Heart left ventricle (tissue), 16 donors: Measurements from ENCODE around the gene DSCAM. TPM values are rescaled to one million over a fixed set of nuclear protein-coding genes. Genes with fewer than 3 reads are reported as not detected.

Experiments
- ATAC-seq, 4 donors: fragments of 200-7000 bp; cut with Tn5 transposase; one replicate each; pipeline ENCODE4 v1.9.1; 2020 to 2022; ENCODE audit warnings: moderate library complexity in 4 of 4, mild to moderate bottlenecking in 3 of 4, moderate number of reproducible peaks in 1 of 4
- DNase-seq, 5 donors: peaks; one replicate each; pipeline ENCODE4 v3.0.0-alpha.2; 2020
- H3K27ac ChIP-seq, 12 donors: fragments of 200-600 bp; sonication (generic) in 4 of 12; one replicate each; pipeline versions ENCODE4 v1.5.0 to v1.8.0; 2016 to 2022; ENCODE audit warnings: mild to moderate bottlenecking in 2 of 12
- H3K27me3 ChIP-seq, 9 donors: fragments of 200-600 bp; sonication (generic) in 2 of 9; one replicate each; pipeline versions ENCODE4 v1.5.1 to v1.8.0; 2016 to 2022; ENCODE audit warnings: mild to moderate bottlenecking in 3 of 9
- H3K36me3 ChIP-seq, 9 donors: fragments of 200-600 bp; sonication (generic) in 2 of 9; one replicate each; pipeline versions ENCODE4 v1.5.0 to v1.8.0; 2018 to 2022; ENCODE audit warnings: mild to moderate bottlenecking in 2 of 9
- H3K4me1 ChIP-seq, 12 donors: fragments of 200-600 bp; sonication (generic) in 4 of 12; one replicate each; pipeline versions ENCODE4 v1.5.0 to v1.8.0; 2016 to 2022; ENCODE audit warnings: mild to moderate bottlenecking in 3 of 12
- H3K4me3 ChIP-seq, 12 donors: fragments of 200-600 bp; sonication (generic) in 4 of 12; one replicate each; pipeline versions ENCODE4 v1.5.0 to v1.8.0; 2017 to 2022; ENCODE audit warnings: mild to moderate bottlenecking in 9 of 12, moderate library complexity in 4 of 12
- H3K9me3 ChIP-seq, 12 donors: fragments of 200-600 bp; sonication (generic) in 4 of 12; one replicate each; pipeline versions ENCODE4 v1.5.0 to v1.8.0; 2016 to 2022; ENCODE audit warnings: mild to moderate bottlenecking in 1 of 12
- POLR2A ChIP-seq, 2 donors: fragments of 450-650 bp; IDR thresholded peaks; one replicate each; pipeline ENCODE4 v1.6.1; 2017; ENCODE audit warnings: antibody characterized with exemption in 2 of 2, mild to moderate bottlenecking in 2 of 2, moderate library complexity in 2 of 2
- WGBS, 4 donors: extraction: QIAGEN DNeasy Blood & Tissue Kit in 2 of 4; methylation state at CpG; one replicate each; pipeline versions ENCODE4 v1.1.5 to v1.1.7; 2013 to 2018; 5-methylcytosine and 5-hydroxymethylcytosine counted together
- intact Hi-C, 10 donors: fragments of 100-400 bp; cut with DNase I; formaldehyde crosslinking; loops; one replicate each; pipeline versions ENCODE4 v1.11.1 to v1.14.2; 2022
- polyA plus RNA-seq, 2 donors: library from polyadenylated mRNA; stranded (reverse); fragments of 200-250 nt; gene quantifications; one replicate each; pipeline ENCODE4 v1.2.3, GENCODE V29; 2013
- total RNA-seq, 9 donors: library from RNA; depleted of rRNA in 2 of 9; stranded (reverse); fragments of >200 nt in 2 of 9; fragmentation: NEBNext Ultra II Directional in 3 of 9; extraction: Animal tissue kit (Norgen Biotek cat#: 25700) in 3 of 9; gene quantifications; one replicate each; pipeline versions ENCODE4 v1.1.0 to v1.2.4, GENCODE V29; 2016 to 2023
- TF ChIP-seq, protein P1 (sequence below), 12 donors: fragments of 200-600 bp; sonication (generic) in 4 of 12; IDR thresholded peaks; one replicate each; pipeline versions ENCODE4 v1.5.0 to v1.8.0; 2018 to 2022; ENCODE audit warnings: antibody characterized with exemption in 12 of 12, mild to moderate bottlenecking in 5 of 12
- donor health status: ischemic (EF 13 %, LVEDD 7.1; RV severe dilation, severe dysfunction).
- donor health status: healthy with polysubstance abuse.
- donor health status: DM: no; HTN: yes; CAD: no.
- donor health status: DM: no; HTN: no; CAD: no.
- donor health status: ischemic (EF 25% LVEDD 6.9; RV normal size, moderate dysfunction).
- donor health status: ischemic (EF 25% LVEDD 5.7; RV mildly dilated, moderate dysfunction).
- donor health status: healthy.
- donor health status: DM: yes; HTN: yes; CAD: no.
- donor health status: ischemic (EF 35%, LVEDD 5.7; RV mildly dilated, moderate dysfunction).
- donor health status: nonischemic (EF 11% LVEDD 7.7; RV severe dilation, severe dysfunction).
- donor health status: DM: yes; HTN: yes; CAD: no.
- donor health status: PGD.
- donor health status: ischemic (EF 29% LVEDD 5.4; RV normal size, mild dysfunction).
- donor health status: nonischemic (EF 23%, LVEDD 6.1; RV moderate dilation, normal function).

The DSCAM gene
- total and polyA plus RNA-seq, 11 donors: 0.03 TPM; not detected in 10

DNA sequence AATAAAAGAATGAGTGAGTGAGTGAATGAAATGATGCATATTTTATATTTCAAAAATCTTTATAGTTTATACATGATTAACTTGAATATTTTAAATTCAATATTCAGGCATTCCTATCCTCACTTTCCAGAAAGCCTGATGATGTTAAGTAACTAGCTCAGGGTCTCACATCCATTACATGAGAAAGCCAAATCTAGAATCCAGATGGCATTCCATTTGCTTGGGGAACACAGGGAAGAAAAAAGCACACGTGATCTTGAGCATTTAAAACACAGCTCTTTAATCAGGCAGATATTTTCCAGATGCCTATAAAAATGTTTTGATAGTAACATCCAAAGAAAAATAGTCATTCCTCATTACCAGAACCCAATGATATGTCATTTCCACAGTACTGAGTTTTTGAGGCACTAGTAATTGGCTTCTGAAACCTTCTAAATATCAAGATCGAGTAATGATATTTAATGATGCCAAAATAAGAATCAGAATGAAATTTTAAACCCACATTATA, 291.9 kb downstream of the DSCAM start:
- 63 to 75% (median 71%) methylated on average over 2 of the region's 2 CpGs for WGBS, 4 donors

DNA sequence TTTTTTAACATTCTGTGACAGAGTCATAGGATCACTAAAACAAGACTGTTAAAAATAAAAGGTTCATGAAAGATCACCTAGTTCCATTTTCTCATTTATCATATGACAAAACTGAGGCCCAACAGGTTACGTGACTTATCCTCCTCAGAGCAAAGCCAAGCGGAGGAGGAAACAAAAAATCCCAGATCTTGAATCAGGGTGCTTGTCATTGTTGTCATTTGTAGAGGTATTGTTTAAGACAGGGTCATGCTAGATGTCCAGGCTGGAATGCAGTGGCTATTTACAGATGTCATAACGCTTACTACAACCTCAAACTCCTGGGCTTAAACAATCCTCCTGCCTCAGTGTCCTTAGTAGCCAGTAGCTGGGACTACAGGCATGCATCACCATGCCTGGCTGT, 293.2 kb downstream of the DSCAM start:
- TF ChIP-seq POLR2A (IDR thresholded peaks at IDR 0.05): no peak
- TF ChIP-seq, protein P1, sequence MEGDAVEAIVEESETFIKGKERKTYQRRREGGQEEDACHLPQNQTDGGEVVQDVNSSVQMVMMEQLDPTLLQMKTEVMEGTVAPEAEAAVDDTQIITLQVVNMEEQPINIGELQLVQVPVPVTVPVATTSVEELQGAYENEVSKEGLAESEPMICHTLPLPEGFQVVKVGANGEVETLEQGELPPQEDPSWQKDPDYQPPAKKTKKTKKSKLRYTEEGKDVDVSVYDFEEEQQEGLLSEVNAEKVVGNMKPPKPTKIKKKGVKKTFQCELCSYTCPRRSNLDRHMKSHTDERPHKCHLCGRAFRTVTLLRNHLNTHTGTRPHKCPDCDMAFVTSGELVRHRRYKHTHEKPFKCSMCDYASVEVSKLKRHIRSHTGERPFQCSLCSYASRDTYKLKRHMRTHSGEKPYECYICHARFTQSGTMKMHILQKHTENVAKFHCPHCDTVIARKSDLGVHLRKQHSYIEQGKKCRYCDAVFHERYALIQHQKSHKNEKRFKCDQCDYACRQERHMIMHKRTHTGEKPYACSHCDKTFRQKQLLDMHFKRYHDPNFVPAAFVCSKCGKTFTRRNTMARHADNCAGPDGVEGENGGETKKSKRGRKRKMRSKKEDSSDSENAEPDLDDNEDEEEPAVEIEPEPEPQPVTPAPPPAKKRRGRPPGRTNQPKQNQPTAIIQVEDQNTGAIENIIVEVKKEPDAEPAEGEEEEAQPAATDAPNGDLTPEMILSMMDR (IDR thresholded peaks at IDR 0.05): no peak
- Histone ChIP-seq H3K9me3 (no peaks in the 10 kb centered on the region), H3K4me1 (no peaks in the 10 kb centered on the region)

More for the DNA sequence above, 291.9 kb downstream of the DSCAM start:
- no peak for TF ChIP-seq POLR2A (IDR thresholded peaks at IDR 0.05)
- TF ChIP-seq, protein P1 (IDR thresholded peaks at IDR 0.05): no peak
- intact Hi-C loops: loop anchor here in 1 of 10 donors (10.0 kb wide), 1 partner anchor 60 kb away; no protein-coding TSS in a partner anchor
- H3K9me3 ChIP-seq: no peaks in the 10 kb centered on the region
- H3K27ac ChIP-seq: no peak overlapping the region
- no peak overlapping the region for H3K4me3 ChIP-seq
- no peaks in the 10 kb centered on the region for H3K27me3 ChIP-seq
- H3K4me1 ChIP-seq: no peaks in the 10 kb centered on the region
- ATAC-seq: no peak
- no peaks in the 10 kb centered on the region for H3K36me3 ChIP-seq
- DNase-seq: no peak

DNA sequence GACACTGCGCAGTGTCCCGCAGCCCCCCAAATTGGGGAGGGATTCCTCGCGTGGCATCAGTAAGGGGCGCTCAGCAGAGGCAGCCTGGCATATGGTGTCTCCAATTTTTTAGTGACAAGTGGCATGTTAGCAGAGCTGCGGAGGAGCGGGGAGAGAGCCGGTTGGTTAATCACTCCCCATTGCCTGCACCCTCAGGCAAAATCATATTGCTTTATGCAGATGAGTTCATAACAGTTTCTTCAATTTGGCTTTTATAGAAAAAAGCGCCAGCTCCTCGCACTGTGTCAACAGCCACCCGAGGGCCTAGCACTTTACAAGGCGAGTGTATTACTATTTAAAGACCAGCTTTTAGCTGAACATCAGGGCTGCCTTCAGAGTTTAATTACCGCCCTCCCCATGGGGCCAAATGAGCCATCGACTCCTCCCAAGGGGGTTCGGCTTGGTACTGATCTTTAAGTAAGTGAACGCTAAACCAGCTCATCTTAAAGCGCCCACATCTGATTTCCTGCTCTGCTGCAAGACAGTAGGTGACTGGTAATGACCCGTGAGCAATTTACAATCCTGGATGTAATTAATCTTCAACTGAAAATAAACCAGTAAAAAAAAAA, 298.9 kb downstream of the DSCAM start:
- no peaks in the 10 kb centered on the region for H3K36me3 ChIP-seq
- H3K27me3 ChIP-seq: no peaks in the 10 kb centered on the region
- H3K4me1 ChIP-seq: no peaks in the 10 kb centered on the region
- H3K9me3 ChIP-seq: peaks cover 0 to 18% (median 3%) of the 10 kb centered on the region in 12 donors
- H3K4me3 ChIP-seq: no peak overlapping the region
- no peak for DNase-seq
- 72 to 81% (median 74%) methylated on average over 18 of the region's 18 CpGs for WGBS, 4 donors
- ATAC-seq: no peak
- intact Hi-C loops: no loop called here
- TF ChIP-seq POLR2A (IDR thresholded peaks at IDR 0.05): no peak
- TF ChIP-seq, protein P1 (IDR thresholded peaks at IDR 0.05): no peak
- H3K27ac ChIP-seq: no peak overlapping the region

More for the DNA sequence above, 293.2 kb downstream of the DSCAM start:
- intact Hi-C loops: loop anchor here in 2 of 10 donors (5.0 to 10.0 kb wide), 2 partner anchors 49 to 59 kb away; no protein-coding TSS in a partner anchor
- no peak for DNase-seq
- no peak for ATAC-seq
- H3K4me3 ChIP-seq: no peak overlapping the region
- no peak overlapping the region for H3K27ac ChIP-seq
- WGBS, 4 donors: 76 to 82% (median 80%) methylated on average over 3 of the region's 3 CpGs
- H3K27me3 ChIP-seq: no peaks in the 10 kb centered on the region
- H3K36me3 ChIP-seq: no peaks in the 10 kb centered on the region

DNA sequence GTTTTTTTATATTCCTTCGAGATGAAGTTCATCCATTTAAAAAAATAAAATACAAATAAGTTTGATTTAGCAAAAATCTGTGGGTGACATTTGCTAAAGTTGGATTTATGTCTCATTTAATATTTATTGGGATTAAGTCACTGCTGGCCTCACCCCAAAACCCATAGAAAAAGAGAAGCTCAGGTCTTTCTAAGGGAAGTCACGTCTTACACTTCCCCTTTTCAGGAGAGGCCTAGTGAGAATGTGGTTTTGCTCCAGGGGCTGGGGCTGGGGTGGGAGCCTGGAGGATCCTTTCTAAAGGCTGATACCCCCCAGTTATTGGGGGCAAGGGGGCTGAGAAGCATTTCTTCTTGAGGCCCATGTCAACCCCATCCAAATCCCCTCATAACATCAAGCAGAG, 300.3 kb downstream of the DSCAM start:
- ATAC-seq (peak in 1 of 4 donors; percentile 32), DNase-seq (no peak)
- Histone ChIP-seq H3K27ac (no peak overlapping the region), H3K4me3 (no peak overlapping the region), H3K27me3 (no peaks in the 10 kb centered on the region), H3K9me3 (peaks cover 0 to 18% (median 3%) of the 10 kb centered on the region in 12 donors), H3K4me1 (no peaks in the 10 kb centered on the region), H3K36me3 (no peaks in the 10 kb centered on the region)
- no peak for TF ChIP-seq POLR2A (IDR thresholded peaks at IDR 0.05)
- TF ChIP-seq, protein P1 (IDR thresholded peaks at IDR 0.05): no peak
- 77 to 91% (median 87%) methylated on average over 2 of the region's 2 CpGs for WGBS, 4 donors
- intact Hi-C loops: no loop called here
